OCI-LY3 (cell line): ENCODE measurements around the gene F8.
"Not testable (repeated sequence)": the region's sequence is repeated elsewhere in the genome, so short reads cannot be mapped to it uniquely, and the experiment has no call there.

ENCODE experiments used
- CTCF ChIP-seq: fragments of 200-600, 300-600 bp; sonication (generic); IDR thresholded peaks from 2 replicates; pipeline ENCODE4 v1.5.1; 2014; ENCODE audit warnings: antibody characterized with exemption, low read length, low read depth
- EZH2phosphoT487 ChIP-seq: fragments of 200-600 bp; shearing (Covaris generic); IDR thresholded peaks from 2 replicates; pipeline ENCODE4 v1.6.1; 2018; ENCODE audit warnings: antibody characterized with exemption, mixed run types, low read depth

GRCh38 chrX:154885057-154885456 lies 137.5 kb downstream of the F8 start:
- TF ChIP-seq CTCF, EZH2phosphoT487: not testable (repeated sequence)
